Motor neuron (in vitro differentiated cells): Measurements from ENCODE around the gene WWTR1. TPM values are rescaled to one million over a fixed set of nuclear protein-coding genes. Genes with fewer than 3 reads are reported as not detected.

ENCODE experiments used
- ATAC-seq, 8 experiments: fragments of 200-7000 bp; cut with Tn5 transposase; replicated peaks in 6 of 8; 2 replicates each; pipeline ENCODE4 v1.8.0; 2021; ENCODE audit warnings: mild to moderate bottlenecking in 8 of 8, moderate library complexity in 8 of 8
- H3K27ac ChIP-seq, 2 donors: fragments of 250-450 bp; sonication (Bioruptor Pico); 2 replicates each; pipeline ENCODE4 v1.9.0; 2021; ENCODE audit warnings: antibody characterized with exemption in 2 of 2, mild to moderate bottlenecking in 2 of 2, moderate library complexity in 1 of 2
- H3K4me1 ChIP-seq, 2 donors: fragments of 250-450 bp; sonication (Bioruptor Pico); replicated peaks in 1 of 2; 2 replicates each; pipeline ENCODE4 v1.6.1; 2021; ENCODE audit warnings: antibody characterized with exemption in 2 of 2, mild to moderate bottlenecking in 2 of 2, moderate library complexity in 1 of 2
- H3K4me3 ChIP-seq, 5 donors: fragments of 250-450 bp; sonication (Bioruptor Pico); 2 replicates each; pipeline ENCODE4 v1.9.0; 2021; ENCODE audit warnings: antibody characterized with exemption in 5 of 5, mild to moderate bottlenecking in 5 of 5, moderate library complexity in 4 of 5
- WGBS, 10 experiments: fragments of 450-650 bp; shearing (Covaris generic); methylation state at CpG; one replicate each; pipeline ENCODE4 v1.0.0; 2022; 5-methylcytosine and 5-hydroxymethylcytosine counted together
- in situ Hi-C, 9 experiments: fragments of 400-800 bp; cut with MboI; loops; one replicate each; pipeline ENCODE4 v1.15.0; 2021; ENCODE audit warnings: low sequenced_read_pairs in 9 of 9, low pct_unique_long_range_greater_than_20kb in 2 of 9; ENCODE audit not compliant: unreplicated experiment in 9 of 9
- total RNA-seq, 8 experiments: library from RNA; unstranded; fragments of 300-600 nt; gene quantifications; 2 replicates each; pipeline versions ENCODE4 v1.2.3 to v1.2.4, GENCODE V29; 2022

WWTR1 gene
- total RNA-seq, 8 experiments from 2014 or later = 3.1 to 267 (median 29.7) TPM

- Histone ChIP-seq H3K27ac (no peak overlapping the region), H3K4me3 (no peak overlapping the region), H3K4me1 (peaks cover 0 to 10% of the 10 kb centered on the region in 2 donors)
- in situ Hi-C loops = no loop called here
- ATAC-seq = peak in 1 of 8 experiments; percentile 36
- 48 to 100% (median 87%) methylated on average over 1 to 3 of the region's 3 CpGs; no CpG with 5 or more reads in 2 of the 10 experiments for WGBS, 10 experiments
These were observed 9.3 kb downstream of the WWTR1 start for GRCh38 chr3:149648525-149648924.

- in situ Hi-C loops = no loop called here
- H3K27ac ChIP-seq = no peak overlapping the region
- ATAC-seq = no peak
- no peak overlapping the region for H3K4me3 ChIP-seq
- H3K4me1 ChIP-seq = peaks cover 0 to 12% of the 10 kb centered on the region in 2 donors
- 71 to 100% (median 91%) methylated on average over 1 of the region's 1 CpG; no CpG with 5 or more reads in 4 of the 10 experiments for WGBS, 10 experiments
These were observed 10.0 kb downstream of the WWTR1 start for GRCh38 chr3:149647812-149648211.

- in situ Hi-C loops = no loop called here
- peaks cover 0 to 12% of the 10 kb centered on the region in 2 donors for H3K4me1 ChIP-seq
- no peak for ATAC-seq
- H3K27ac ChIP-seq = no peak overlapping the region
- no peak overlapping the region for H3K4me3 ChIP-seq
- 86 to 100% (median 100%) methylated on average over 1 to 4 of the region's 4 CpGs; no CpG with 5 or more reads in 1 of the 10 experiments for WGBS, 10 experiments
These were observed 10.5 kb downstream of the WWTR1 start for GRCh38 chr3:149647285-149647684.

GRCh38 chr3:149646181-149646766, 11.6 kb downstream of the WWTR1 start:
- in situ Hi-C loops = no loop called here
- Histone ChIP-seq H3K27ac (no peak overlapping the region), H3K4me1 (peaks cover 0 to 12% of the 10 kb centered on the region in 2 donors), H3K4me3 (no peak overlapping the region)
- peak in 4 of 8 experiments; percentile 16 to 74 (median 58) for ATAC-seq
- WGBS, 10 experiments = 46 to 100% (median 87%) methylated on average over 1 to 4 of the region's 4 CpGs

GRCh38 chr3:149643963-149644362, 13.9 kb downstream of the WWTR1 start:
- H3K27ac ChIP-seq = no peak overlapping the region
- H3K4me1 ChIP-seq = peaks cover 2 to 17% of the 10 kb centered on the region in 2 donors
- peak in 6 of 8 experiments; percentile 29 to 64 (median 54) for ATAC-seq
- in situ Hi-C loops = no loop called here
- WGBS, 10 experiments = 12 to 80% (median 63%) methylated on average over 1 to 3 of the region's 3 CpGs
- H3K4me3 ChIP-seq = no peak overlapping the region

GRCh38 chr3:149643482-149643798, 14.4 kb downstream of the WWTR1 start:
- H3K4me3 ChIP-seq = no peak overlapping the region
- peaks cover 7 to 19% of the 10 kb centered on the region in 2 donors for H3K4me1 ChIP-seq
- WGBS, 10 experiments = 40 to 100% (median 88%) methylated on average over 1 to 4 of the region's 4 CpGs
- no peak for ATAC-seq
- no peak overlapping the region for H3K27ac ChIP-seq
- in situ Hi-C loops = no loop called here

- Histone ChIP-seq H3K27ac (no peak overlapping the region), H3K4me3 (no peak overlapping the region), H3K4me1 (peaks cover 13 to 33% of the 10 kb centered on the region in 2 donors)
- no peak for ATAC-seq
- 26 to 100% (median 80%) methylated on average over 1 to 7 of the region's 7 CpGs for WGBS, 10 experiments
- in situ Hi-C loops = no loop called here
These were observed 16.7 kb downstream of the WWTR1 start for GRCh38 chr3:149640976-149641728.

- 25 to 100% (median 90%) methylated on average over 1 to 2 of the region's 2 CpGs; no CpG with 5 or more reads in 2 of the 10 experiments for WGBS, 10 experiments
- H3K4me3 ChIP-seq = peak overlapping the region in 3 of 5 donors; percentile 7 to 21 (median 11)
- H3K4me1 ChIP-seq = peaks cover 13 to 29% of the 10 kb centered on the region in 2 donors
- peak overlapping the region; percentile 61 to 83 for H3K27ac ChIP-seq
- in situ Hi-C loops = no loop called here
- ATAC-seq = peak in 4 of 8 experiments; percentile 2 to 6 (median 5)
These were observed 18.7 kb downstream of the WWTR1 start for GRCh38 chr3:149639093-149639486.

GRCh38 chr3:149638228-149639092, 19.4 kb downstream of the WWTR1 start:
- Histone ChIP-seq H3K27ac (peak overlapping the region; percentile 61 to 83), H3K4me3 (peak overlapping the region in 4 of 5 donors; percentile 7 to 21 (median 11)), H3K4me1 (peaks cover 13 to 22% of the 10 kb centered on the region in 2 donors)
- 0 to 60% (median 39%) methylated on average over 6 to 15 of the region's 15 CpGs for WGBS, 10 experiments
- peak; percentile 60 to 95 (median 90) for ATAC-seq
- in situ Hi-C loops = no loop called here

GRCh38 chr3:149635396-149635795, 22.4 kb downstream of the WWTR1 start:
- 78 to 100% (median 92%) methylated on average over 2 to 4 of the region's 4 CpGs for WGBS, 10 experiments
- Histone ChIP-seq H3K4me3 (no peak overlapping the region), H3K27ac (no peak overlapping the region), H3K4me1 (peaks cover 13 to 21% of the 10 kb centered on the region in 2 donors)
- in situ Hi-C loops = no loop called here
- no peak for ATAC-seq

GRCh38 chr3:149634573-149634972, 23.3 kb downstream of the WWTR1 start:
- no peak overlapping the region for H3K27ac ChIP-seq
- no peak for ATAC-seq
- no peak overlapping the region for H3K4me3 ChIP-seq
- WGBS, 10 experiments = 90 to 100% (median 92%) methylated on average over 2 to 4 of the region's 4 CpGs; no CpG with 5 or more reads in 6 of the 10 experiments
- H3K4me1 ChIP-seq = peaks cover 13 to 21% of the 10 kb centered on the region in 2 donors
- in situ Hi-C loops = no loop called here

GRCh38 chr3:149634072-149634471, 23.8 kb downstream of the WWTR1 start:
- Histone ChIP-seq H3K4me1 (peaks cover 13 to 17% of the 10 kb centered on the region in 2 donors), H3K27ac (no peak overlapping the region), H3K4me3 (no peak overlapping the region)
- ATAC-seq = no peak
- in situ Hi-C loops = no loop called here
- 81 to 100% (median 93%) methylated on average over 1 to 4 of the region's 4 CpGs; no CpG with 5 or more reads in 1 of the 10 experiments for WGBS, 10 experiments

- peaks cover 0 to 3% of the 10 kb centered on the region in 2 donors for H3K4me1 ChIP-seq
- no peak for ATAC-seq
- 83 to 100% (median 100%) methylated on average over 1 to 5 of the region's 5 CpGs; no CpG with 5 or more reads in 1 of the 10 experiments for WGBS, 10 experiments
- H3K4me3 ChIP-seq = no peak overlapping the region
- no peak overlapping the region for H3K27ac ChIP-seq
- in situ Hi-C loops = no loop called here
These were observed 25.6 kb downstream of the WWTR1 start for GRCh38 chr3:149632225-149632624.
